HepG2 (cell line): ENCODE measurements around the gene METTL21C. TPM values are rescaled to one million over a fixed set of nuclear protein-coding genes. Genes with fewer than 3 reads are reported as not detected.

ENCODE experiments used
- ATAC-seq: fragments of 200-7000 bp; cut with Tn5 transposase; 3 replicates; pipeline ENCODE4 v1.9.1; 2020; ENCODE audit warnings: mild to moderate bottlenecking, moderate library complexity
- BruUV-seq: library from RNA; stranded (reverse); fragments of 400-500 nt; replicated peaks from 2 replicates; lab custom pipeline; 2021; lab: Mats Ljungman, UMichigan
- CTCF ChIA-PET: fragments of 300-600 bp; formaldehyde crosslinking; extraction: SDS; loops from one replicate; lab custom pipeline; 2021; ENCODE audit warnings: low total read pairs, inconsistent platforms, low intra/inter-chr PET ratio; lab: Yijun Ruan, JAX
- POLR2A ChIA-PET: fragments of 350-600 bp; sonication (Branson Sonifier 250); formaldehyde crosslinking; loops from one replicate; lab custom pipeline; 2020; ENCODE audit warnings: antibody characterized with exemption, inconsistent platforms; lab: Yijun Ruan, JAX
- DNase-seq: peaks from one replicate; pipeline ENCODE4 v3.0.0-alpha.2; 2015; ENCODE audit warnings: low spot score
- FAIRE-seq: peaks from 3 replicates; lab custom pipeline; 2011; peaks lifted over from hg19 to GRCh38; lab: Jason Lieb, UNC
- H2AFZ ChIP-seq: one replicate; pipeline ENCODE4 v1.6.1; 2011; ENCODE audit warnings: low read length, inconsistent platforms
- H3K27ac ChIP-seq: fragments of 300-600 bp; 3 replicates; pipeline ENCODE4 v1.8.0; 2011; ENCODE audit warnings: mixed run types, mild to moderate bottlenecking, mixed read lengths, low read length, inconsistent platforms; ENCODE audit not compliant: insufficient read depth; ENCODE audit errors: extremely low read length
- H3K27me3 ChIP-seq, 2 experiments: fragments of 200-600 bp in 1 of 2; 2 replicates in 1 of 2; 3 replicates in 1 of 2; pipeline versions ENCODE4 v1.6.0 to v1.8.0; 2011; ENCODE audit warnings: low read length in 2 of 2, mild to moderate bottlenecking in 2 of 2, moderate library complexity in 2 of 2, inconsistent platforms in 1 of 2; ENCODE audit not compliant: insufficient read depth in 2 of 2, control insufficient read depth in 1 of 2
- H3K36me3 ChIP-seq, 2 experiments: fragments of 200-600 bp in 1 of 2; replicated peaks in 1 of 2; 2 replicates in 1 of 2; 3 replicates in 1 of 2; pipeline versions ENCODE4 v1.5.1 to v1.8.0; 2011; ENCODE audit warnings: low read length in 2 of 2, inconsistent platforms in 1 of 2; ENCODE audit not compliant: insufficient read depth in 2 of 2, control insufficient read depth in 1 of 2
- H3K4me1 ChIP-seq: 2 replicates; pipeline ENCODE4 v1.5.1; 2012; ENCODE audit warnings: low read length, inconsistent platforms; ENCODE audit not compliant: insufficient read depth
- H3K4me2 ChIP-seq: 2 replicates; pipeline ENCODE4 v1.6.0; 2011; ENCODE audit warnings: low read depth, low read length, inconsistent platforms
- H3K4me3 ChIP-seq, 3 experiments: fragments of 200-600 bp in 1 of 3; sonication (generic), shearing (Covaris generic) in 1 of 3; replicated peaks in 1 of 3; 2 replicates each; pipeline ENCODE4 v1.5.1; 2011 to 2016; ENCODE audit warnings: low read length in 3 of 3, inconsistent platforms in 2 of 3, low read depth in 2 of 3, mild to moderate bottlenecking in 2 of 3, control low read depth in 1 of 3, mixed read lengths in 1 of 3; ENCODE audit not compliant: insufficient read depth in 1 of 3
- H3K79me2 ChIP-seq: one replicate; pipeline ENCODE4 v1.6.1; 2011; ENCODE audit warnings: low read length, inconsistent platforms; ENCODE audit not compliant: insufficient read depth
- H3K9ac ChIP-seq: 2 replicates; pipeline ENCODE4 v1.6.0; 2011; ENCODE audit warnings: mild to moderate bottlenecking, low read depth, low read length, inconsistent platforms; ENCODE audit not compliant: insufficient read depth
- H3K9me3 ChIP-seq: 2 replicates; pipeline ENCODE4 v1.5.1; 2012; ENCODE audit warnings: mild to moderate bottlenecking, low read length
- H4K20me1 ChIP-seq: 2 replicates; pipeline ENCODE4 v1.6.0; 2011; ENCODE audit warnings: inconsistent platforms, mild to moderate bottlenecking, low read length, moderate library complexity; ENCODE audit not compliant: insufficient read depth
- FOXA3 ChIP-seq: IDR thresholded peaks from 2 replicates; pipeline ENCODE4 v1.6.1; 2016; ENCODE audit warnings: missing genetic modification reagents, missing compliant biosample characterization
- GATAD1 ChIP-seq: IDR thresholded peaks from 2 replicates; pipeline ENCODE4 v1.6.1; 2016; ENCODE audit warnings: missing genetic modification reagents, missing compliant biosample characterization
- HES4 ChIP-seq: sonication (generic); formaldehyde crosslinking; IDR thresholded peaks from 2 replicates; pipeline ENCODE4 v1.9.0; 2021; ENCODE audit warnings: mild to moderate bottlenecking, missing genetic modification reagents, borderline replicate concordance
- KLF11 ChIP-seq: IDR thresholded peaks from 2 replicates; pipeline ENCODE4 v1.6.1; 2016; ENCODE audit warnings: missing compliant biosample characterization
- MBNL3 ChIP-seq: fragments of 250-450 bp; sonication (Bioruptor Pico); conservative IDR thresholded peaks from 2 replicates; pipeline ENCODE4 v1.8.0; 2022; ENCODE audit warnings: mild to moderate bottlenecking, inconsistent platforms
- MEF2D ChIP-seq: sonication (generic); formaldehyde crosslinking; IDR thresholded peaks from 2 replicates; pipeline ENCODE4 v1.5.1; 2020; ENCODE audit warnings: mild to moderate bottlenecking, missing genetic modification reagents
- MTF1 ChIP-seq: sonication (generic); formaldehyde crosslinking; IDR thresholded peaks from 2 replicates; pipeline ENCODE4 v1.5.0; 2020; ENCODE audit warnings: missing genetic modification reagents
- SP4 ChIP-seq: sonication (generic); formaldehyde crosslinking; IDR thresholded peaks from 2 replicates; pipeline ENCODE4 v1.8.1; 2023; ENCODE audit warnings: mild to moderate bottlenecking, missing genetic modification reagents
- TEAD3 ChIP-seq: optimal IDR thresholded peaks from 2 replicates; pipeline ENCODE3; 2016; ENCODE audit warnings: borderline replicate concordance
- ZC3H4 ChIP-seq: sonication (generic); formaldehyde crosslinking; IDR thresholded peaks from 2 replicates; pipeline ENCODE4 v1.4.0; 2020; ENCODE audit warnings: missing genetic modification reagents, borderline replicate concordance
- ZNF350 ChIP-seq: sonication (generic); formaldehyde crosslinking; IDR thresholded peaks from 2 replicates; pipeline ENCODE4 v1.4.0; 2020; ENCODE audit warnings: mild to moderate bottlenecking, low read depth, missing genetic modification reagents, borderline replicate concordance
- WGBS: methylation state at CpG from one replicate; pipeline ENCODE4 v1.1.6; 2017; ENCODE audit warnings: low lambda C conversion rate; 5-methylcytosine and 5-hydroxymethylcytosine counted together
- in situ Hi-C: cut with HindIII; loops from 2 replicates; pipeline ENCODE4 v1.10.0; 2017; ENCODE audit warnings: low pct_unique_long_range_greater_than_20kb; ENCODE audit not compliant: extremely low pct_ligation_motif_present
- intact Hi-C: fragments of 100-400 bp; cut with micrococcal nuclease; formaldehyde crosslinking; loops from one replicate; pipeline ENCODE4 v1.10.0; 2022; ENCODE audit not compliant: unreplicated experiment
- polyA plus RNA-seq, 8 experiments: library from polyadenylated mRNA; depleted of rRNA in 3 of 8; stranded (reverse) in 7 of 8; unstranded in 1 of 8; fragments of >200 nt; fragmentation: Illumina TruSeq in 4 of 8; extraction: Trizol in 4 of 8; gene quantifications; 2 replicates each; pipeline versions ENCODE4 v1.2.1 to v1.2.3, GENCODE V29; 2011 to 2016; ENCODE audit warnings: low read depth in 4 of 8, missing spikeins in 1 of 8, mixed read lengths in 1 of 8; ENCODE audit not compliant: insufficient read depth in 1 of 8
- total RNA-seq, 5 experiments: library from RNA; depleted of rRNA; stranded (reverse); fragments of >200 nt; fragmentation: Illumina TruSeq; extraction: Trizol; gene quantifications; 2 replicates each; pipeline ENCODE4 v1.2.3, GENCODE V29; 2016; ENCODE audit warnings: low read depth in 1 of 5
- TF ChIP-seq, protein P1 (sequence below): sonication (generic); formaldehyde crosslinking; IDR thresholded peaks from 2 replicates; pipeline ENCODE4 v1.5.0; 2020; ENCODE audit warnings: missing genetic modification reagents
- TF ChIP-seq, protein P2 (sequence below): sonication (generic); formaldehyde crosslinking; IDR thresholded peaks from 2 replicates; pipeline ENCODE4 v1.8.1; 2023; ENCODE audit warnings: mild to moderate bottlenecking, missing genetic modification reagents

METTL21C gene
- total and polyA plus RNA-seq, 2 of the 13 experiments (the other 11 are each of a cell fraction or from before 2014, with no cell fraction given): not detected

DNA sequence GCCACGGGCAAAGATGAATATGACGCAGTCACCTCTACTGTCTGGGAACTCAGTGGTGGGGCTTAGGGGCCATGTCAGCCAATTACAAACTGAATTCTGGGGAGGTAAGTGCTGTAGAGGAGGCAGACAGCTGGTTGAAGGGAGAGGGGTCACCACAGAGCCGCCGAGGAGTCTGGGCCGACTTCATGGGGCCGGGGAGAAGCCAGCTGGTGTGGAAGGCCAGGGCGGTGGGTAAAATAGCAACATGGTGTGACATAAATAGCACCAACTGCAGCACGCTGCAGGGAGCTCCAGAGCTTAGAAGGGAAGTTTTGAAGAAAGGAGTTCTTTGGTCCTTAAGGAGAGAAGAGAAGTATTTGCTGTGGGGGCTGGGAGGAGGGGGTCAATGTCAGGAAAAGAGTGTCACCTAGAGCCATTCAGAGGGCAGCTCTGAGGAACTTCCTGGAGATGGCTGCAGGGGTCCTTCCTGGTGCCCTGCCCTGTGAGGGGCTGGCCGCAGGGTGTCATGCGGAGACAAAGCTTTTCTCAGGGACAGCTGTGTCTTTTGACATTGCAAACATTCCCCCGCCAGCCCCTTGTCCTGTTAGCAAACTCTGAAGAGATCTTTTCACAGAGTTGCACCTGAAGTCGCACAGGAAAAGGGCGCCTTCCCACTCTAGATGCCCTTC, 6.4 kb downstream of the METTL21C start:
- peak; percentile 18; the same call in 1 of the 3 replicates for ATAC-seq
- H2AFZ ChIP-seq: no peak overlapping the region
- in situ Hi-C loops: no loop called here

More for the DNA sequence above, 6.4 kb downstream of the METTL21C start:
- no peaks in the 10 kb centered on the region for H3K9me3 ChIP-seq
- no peak overlapping the region for H3K27ac ChIP-seq
- H3K4me1 ChIP-seq: peaks cover 11% of the 10 kb centered on the region
- FAIRE-seq (no peak), DNase-seq (no peak)
- CTCF ChIA-PET: no interaction called here
- peaks cover 0 to 20% of the 10 kb centered on the region in 2 experiments; a peak in 4 of 5 replicates for H3K27me3 ChIP-seq
- no peak overlapping the region for H3K9ac ChIP-seq
- 65% methylated on average over 10 of the region's 13 CpGs for WGBS
- intact Hi-C loops: no loop called here
- no peaks in the 10 kb centered on the region for H3K79me2 ChIP-seq
- no peaks in the 10 kb centered on the region for H3K36me3 ChIP-seq
- no peak overlapping the region for H3K4me3 ChIP-seq
- no peak overlapping the region for H3K4me2 ChIP-seq
- POLR2A ChIA-PET: no interaction called here
- TF ChIP-seq FOXA3 (CRISPR knock-in tag): no peak
- no peak for TF ChIP-seq ZNF350 (CRISPR knock-in tag)
- TF ChIP-seq MTF1 (CRISPR knock-in tag): no peak
- TF ChIP-seq GATAD1 (CRISPR knock-in tag): no peak
- TF ChIP-seq KLF11 (CRISPR knock-in tag): no peak
- no peak for TF ChIP-seq SP4 (CRISPR knock-in tag)
- TF ChIP-seq, protein P1, sequence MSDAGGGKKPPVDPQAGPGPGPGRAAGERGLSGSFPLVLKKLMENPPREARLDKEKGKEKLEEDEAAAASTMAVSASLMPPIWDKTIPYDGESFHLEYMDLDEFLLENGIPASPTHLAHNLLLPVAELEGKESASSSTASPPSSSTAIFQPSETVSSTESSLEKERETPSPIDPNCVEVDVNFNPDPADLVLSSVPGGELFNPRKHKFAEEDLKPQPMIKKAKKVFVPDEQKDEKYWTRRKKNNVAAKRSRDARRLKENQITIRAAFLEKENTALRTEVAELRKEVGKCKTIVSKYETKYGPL (CRISPR knock-in tag): no peak
- no peak for TF ChIP-seq MBNL3 (CRISPR knock-in tag)
- TF ChIP-seq HES4 (CRISPR knock-in tag): no peak
- TF ChIP-seq TEAD3 (CRISPR knock-in tag): no peak
- TF ChIP-seq MEF2D (CRISPR knock-in tag): no peak
- no peak for TF ChIP-seq ZC3H4 (CRISPR knock-in tag)
- TF ChIP-seq, protein P2, sequence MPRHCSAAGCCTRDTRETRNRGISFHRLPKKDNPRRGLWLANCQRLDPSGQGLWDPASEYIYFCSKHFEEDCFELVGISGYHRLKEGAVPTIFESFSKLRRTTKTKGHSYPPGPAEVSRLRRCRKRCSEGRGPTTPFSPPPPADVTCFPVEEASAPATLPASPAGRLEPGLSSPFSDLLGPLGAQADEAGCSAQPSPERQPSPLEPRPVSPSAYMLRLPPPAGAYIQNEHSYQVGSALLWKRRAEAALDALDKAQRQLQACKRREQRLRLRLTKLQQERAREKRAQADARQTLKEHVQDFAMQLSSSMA (CRISPR knock-in tag): no peak
- H4K20me1 ChIP-seq: no peaks in the 10 kb centered on the region
- no TSS peak for BruUV-seq
